ENCODE measurements around the gene RBM47.

The RBM47 gene

GRCh38 chr4:40423735-40424134 is 205.9 kb downstream of the RBM47 start:
- TF ChIP-seq, protein P1, sequence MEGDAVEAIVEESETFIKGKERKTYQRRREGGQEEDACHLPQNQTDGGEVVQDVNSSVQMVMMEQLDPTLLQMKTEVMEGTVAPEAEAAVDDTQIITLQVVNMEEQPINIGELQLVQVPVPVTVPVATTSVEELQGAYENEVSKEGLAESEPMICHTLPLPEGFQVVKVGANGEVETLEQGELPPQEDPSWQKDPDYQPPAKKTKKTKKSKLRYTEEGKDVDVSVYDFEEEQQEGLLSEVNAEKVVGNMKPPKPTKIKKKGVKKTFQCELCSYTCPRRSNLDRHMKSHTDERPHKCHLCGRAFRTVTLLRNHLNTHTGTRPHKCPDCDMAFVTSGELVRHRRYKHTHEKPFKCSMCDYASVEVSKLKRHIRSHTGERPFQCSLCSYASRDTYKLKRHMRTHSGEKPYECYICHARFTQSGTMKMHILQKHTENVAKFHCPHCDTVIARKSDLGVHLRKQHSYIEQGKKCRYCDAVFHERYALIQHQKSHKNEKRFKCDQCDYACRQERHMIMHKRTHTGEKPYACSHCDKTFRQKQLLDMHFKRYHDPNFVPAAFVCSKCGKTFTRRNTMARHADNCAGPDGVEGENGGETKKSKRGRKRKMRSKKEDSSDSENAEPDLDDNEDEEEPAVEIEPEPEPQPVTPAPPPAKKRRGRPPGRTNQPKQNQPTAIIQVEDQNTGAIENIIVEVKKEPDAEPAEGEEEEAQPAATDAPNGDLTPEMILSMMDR (IDR thresholded peaks at IDR 0.05; ENCODE audit: low read depth, low read length, missing control alignments) = no peak
- DNase-seq (ENCODE audit: extremely low read depth, low read depth) = no peak

GRCh38 chr4:40421839-40422708 is 207.6 kb downstream of the RBM47 start:
- TF ChIP-seq, protein P1 (IDR thresholded peaks at IDR 0.05; ENCODE audit: low read depth, low read length, missing control alignments) = no peak
- no peak for DNase-seq (ENCODE audit: extremely low read depth, low read depth)

More at GRCh38 chr4:40423735-40424134, 205.9 kb downstream of the RBM47 start:
- H3K4me3 ChIP-seq (replicated peaks; ENCODE audit: low read depth, low read length) = no peak overlapping the region

DNA sequence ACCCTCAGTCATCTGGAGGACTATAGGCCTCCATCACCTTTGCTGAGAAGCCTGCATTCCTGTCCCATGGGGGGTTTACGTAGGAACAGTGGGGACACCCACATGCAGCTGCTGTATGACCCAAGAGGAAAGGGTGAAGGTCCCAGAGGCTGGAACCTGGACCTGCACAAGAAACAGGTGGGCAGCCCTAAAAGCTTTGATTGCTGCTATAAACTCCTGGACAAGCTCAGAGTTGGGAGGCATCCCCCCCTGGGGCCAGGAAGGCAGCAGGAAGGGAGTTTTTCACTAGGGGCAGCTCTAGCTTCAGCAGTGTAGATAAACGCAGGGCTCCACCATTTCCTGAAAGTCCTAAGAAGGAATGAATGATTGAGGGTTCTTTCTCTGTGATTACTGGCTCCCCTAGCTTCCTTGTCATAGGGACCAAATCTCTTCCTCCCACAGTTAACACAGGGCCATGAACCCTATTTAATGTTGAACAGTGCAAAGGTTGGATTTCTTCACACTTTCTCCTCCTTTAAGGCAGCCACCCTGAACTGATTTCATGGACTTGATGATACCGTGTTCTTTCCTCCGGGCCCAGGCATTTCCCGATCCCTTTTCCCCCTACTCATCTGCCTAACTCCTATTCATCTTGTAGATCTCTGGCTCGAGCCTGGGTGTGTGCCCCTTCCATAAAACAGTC is 210.3 kb downstream of the RBM47 start:
- H3K4me3 ChIP-seq (replicated peaks; ENCODE audit: low read depth, low read length) = no peak overlapping the region
- TF ChIP-seq, protein P1 (IDR thresholded peaks at IDR 0.05; ENCODE audit: low read depth, low read length, missing control alignments) = no peak
- DNase-seq (ENCODE audit: extremely low read depth, low read depth) = no peak

More at GRCh38 chr4:40421839-40422708, 207.6 kb downstream of the RBM47 start:
- no peak overlapping the region for H3K4me3 ChIP-seq (replicated peaks; ENCODE audit: low read depth, low read length)

DNA sequence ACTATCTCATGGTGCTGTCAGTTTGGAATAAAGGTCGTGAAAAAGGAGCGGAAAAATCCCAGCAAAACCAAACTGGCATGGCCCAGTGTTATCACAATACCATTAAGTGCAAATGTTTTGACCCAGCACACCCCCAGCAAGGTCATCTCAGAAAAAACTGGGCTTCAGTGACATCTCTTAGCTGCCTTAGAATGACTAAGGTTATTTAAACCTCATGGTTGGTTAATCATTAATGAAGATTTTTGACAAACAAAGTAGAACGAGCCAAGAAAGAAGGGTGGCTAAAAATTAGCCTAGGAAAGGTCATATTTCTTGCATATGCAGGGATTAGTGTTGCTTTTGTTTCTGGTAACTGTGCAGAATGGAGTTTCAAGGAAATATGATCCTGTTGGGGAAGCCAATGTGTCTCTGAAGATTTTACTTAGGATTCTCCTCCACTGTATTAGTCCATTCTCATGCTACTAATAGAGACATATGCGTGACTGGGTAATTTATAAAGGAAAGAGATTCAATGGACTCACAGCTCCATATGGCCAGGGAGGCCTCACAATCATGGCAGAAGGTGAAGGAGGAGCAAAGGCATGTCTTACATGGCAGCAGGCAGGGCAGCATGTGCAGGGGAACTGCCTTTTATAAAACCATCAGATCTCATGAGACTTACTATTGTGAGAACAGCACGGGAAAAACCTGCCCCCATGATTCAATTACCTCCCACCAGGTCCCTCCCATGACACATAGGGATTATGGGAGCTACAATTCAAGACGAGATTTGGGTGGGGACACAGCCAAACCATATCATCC is 211.0 kb downstream of the RBM47 start:
- H3K4me3 ChIP-seq (replicated peaks; ENCODE audit: low read depth, low read length) = no peak overlapping the region
- TF ChIP-seq, protein P1 (IDR thresholded peaks at IDR 0.05; ENCODE audit: low read depth, low read length, missing control alignments) = no peak

GRCh38 chr4:40417941-40418340 is 211.7 kb downstream of the RBM47 start:
- DNase-seq (ENCODE audit: extremely low read depth, low read depth) = no peak
- TF ChIP-seq, protein P1 (IDR thresholded peaks at IDR 0.05; ENCODE audit: low read depth, low read length, missing control alignments) = no peak
- no peak overlapping the region for H3K4me3 ChIP-seq (replicated peaks; ENCODE audit: low read depth, low read length)

More for the DNA sequence above, 211.0 kb downstream of the RBM47 start:
- no peak for DNase-seq (ENCODE audit: extremely low read depth, low read depth)

- no peak overlapping the region for H3K4me3 ChIP-seq (replicated peaks; ENCODE audit: low read depth, low read length)
- no peak for DNase-seq (ENCODE audit: extremely low read depth, low read depth)
- TF ChIP-seq, protein P1 (IDR thresholded peaks at IDR 0.05; ENCODE audit: low read depth, low read length, missing control alignments) = no peak
These were observed 215.0 kb downstream of the RBM47 start for GRCh38 chr4:40414673-40415072.

Measured in HFF-Myc (cell line).